ENCODE results near the gene ZBTB5.

Gene ZBTB5

DNA sequence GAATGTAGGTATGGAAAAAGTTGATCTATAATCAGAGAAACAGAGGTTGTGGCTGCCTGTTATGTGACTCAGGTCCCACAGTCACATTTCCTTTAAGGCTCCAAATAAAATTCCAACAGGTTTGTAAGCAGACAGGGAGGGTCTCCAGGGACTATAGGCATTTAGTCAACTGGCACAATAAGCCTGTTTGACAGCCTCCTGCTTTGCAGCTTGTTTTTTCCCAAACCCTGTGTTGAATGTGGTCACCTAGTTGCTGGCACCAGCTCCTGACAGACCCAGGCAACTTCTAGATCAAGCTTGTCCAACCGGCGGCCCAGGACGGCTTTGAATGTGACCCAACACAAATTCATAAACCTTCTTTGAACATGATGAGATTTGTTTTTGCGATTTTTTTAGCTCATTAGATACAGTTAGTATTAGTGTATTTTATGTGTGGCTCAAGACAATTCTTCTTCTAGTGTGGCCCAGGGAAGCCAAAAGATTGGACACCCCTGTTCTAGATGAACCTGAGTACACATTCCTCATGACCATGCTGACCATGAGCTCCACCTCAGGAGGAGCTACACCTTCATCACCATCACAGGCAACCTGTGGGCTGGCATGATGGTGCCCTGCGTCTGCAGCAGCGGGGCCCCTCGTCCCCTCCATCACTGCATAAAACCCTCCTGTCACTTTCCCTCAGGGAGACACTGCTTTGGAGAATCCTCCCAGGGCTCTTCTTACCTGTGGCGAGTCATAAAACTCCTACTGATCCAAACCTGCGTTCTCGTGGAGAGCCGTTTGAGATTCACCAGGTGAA, 58.4 kb downstream of the ZBTB5 start:
- H3K4me3 ChIP-seq (ENCODE audit: low read length), result no peak overlapping the region
- no peak overlapping the region for H3K4me2 ChIP-seq (ENCODE audit: low read length)
- no peak overlapping the region for H3K23ac ChIP-seq (ENCODE audit: low read length)
- no peaks in the 10 kb centered on the region for H3K79me1 ChIP-seq (ENCODE audit: low read length)
- no peak overlapping the region for H3K56ac ChIP-seq (ENCODE audit: low read length)
- no peak overlapping the region for H3K27ac ChIP-seq (ENCODE audit: low read depth, low read length)
- H2BK15ac ChIP-seq (replicated peaks; ENCODE audit: low read depth), result no peak overlapping the region
- DNase-seq, result no peak
- no peak overlapping the region for H3K9ac ChIP-seq (ENCODE audit: low read length)
- no peak overlapping the region for H4K8ac ChIP-seq (ENCODE audit: low read depth, low read length)
- no peaks in the 10 kb centered on the region for H3K27me3 ChIP-seq (ENCODE audit: insufficient read depth, low read length, poor library complexity)
- no peak overlapping the region for H2AK5ac ChIP-seq (ENCODE audit: low read length)
- no peak overlapping the region for H4K5ac ChIP-seq (ENCODE audit: low read length)
- no peak overlapping the region for H2BK120ac ChIP-seq (ENCODE audit: low read depth, low read length)
- no peaks in the 10 kb centered on the region for H3K4me1 ChIP-seq (ENCODE audit: control insufficient read depth, low read depth, low read length)
- no peak overlapping the region for H3K4ac ChIP-seq (ENCODE audit: low read depth, low read length)
- no peak overlapping the region for H3K18ac ChIP-seq (ENCODE audit: low read length)
- no CpG with 5 or more reads among the region's 11 CpGs for whole genome bisulfite sequencing (ENCODE audit: extremely low coverage, insufficient coverage, low lambda C conversion rate)
- H3K79me2 ChIP-seq (ENCODE audit: control insufficient read depth, insufficient read depth, low read length), result no peaks in the 10 kb centered on the region
- H3K36me3 ChIP-seq (ENCODE audit: control insufficient read depth, insufficient read depth, low read length), result no peaks in the 10 kb centered on the region
- no peak overlapping the region for H2BK5ac ChIP-seq (ENCODE audit: low read length)

DNA sequence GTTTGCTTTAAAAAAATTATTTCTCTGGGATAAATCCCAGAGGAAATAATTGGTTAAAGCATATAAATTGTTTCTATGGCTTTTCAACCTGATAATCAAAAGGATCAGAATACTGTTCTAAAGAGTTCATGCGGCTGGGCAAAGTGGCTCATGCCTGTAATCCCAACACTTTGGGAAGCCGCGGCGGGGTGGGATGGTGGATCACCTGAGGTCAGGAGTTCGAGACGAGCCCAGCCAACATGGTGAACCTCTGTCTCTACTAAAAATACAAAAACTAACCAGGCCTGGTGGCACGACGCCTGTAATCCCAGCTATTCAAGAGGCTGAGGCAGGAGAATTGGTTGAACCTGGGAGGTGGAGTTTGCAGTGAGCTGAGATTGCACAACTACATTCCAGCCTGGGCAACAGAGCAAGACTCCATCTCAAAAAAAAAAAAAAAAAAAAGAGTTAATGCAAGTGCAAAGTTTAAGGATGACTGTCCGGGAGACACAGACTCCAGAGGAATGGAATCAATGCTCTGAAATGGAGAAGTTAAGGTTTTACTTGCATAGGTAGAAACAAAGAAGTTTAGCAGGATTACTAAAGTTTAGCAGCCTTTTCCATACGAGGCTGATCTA, 59.4 kb downstream of the ZBTB5 start:
- H3K36me3 ChIP-seq (ENCODE audit: control insufficient read depth, insufficient read depth, low read length), result no peaks in the 10 kb centered on the region
- H2BK120ac ChIP-seq (ENCODE audit: low read depth, low read length), result no peak overlapping the region
- no peaks in the 10 kb centered on the region for H3K4me1 ChIP-seq (ENCODE audit: control insufficient read depth, low read depth, low read length)
- no peak overlapping the region for H3K27ac ChIP-seq (ENCODE audit: low read depth, low read length)
- no peak overlapping the region for H4K5ac ChIP-seq (ENCODE audit: low read length)
- H3K79me1 ChIP-seq (ENCODE audit: low read length), result no peaks in the 10 kb centered on the region
- no peak overlapping the region for H3K56ac ChIP-seq (ENCODE audit: low read length)
- no peak overlapping the region for H3K4me2 ChIP-seq (ENCODE audit: low read length)
- H4K8ac ChIP-seq (ENCODE audit: low read depth, low read length), result no peak overlapping the region
- no CpG with 5 or more reads among the region's 10 CpGs for WGBS (ENCODE audit: extremely low coverage, insufficient coverage, low lambda C conversion rate)
- no peak overlapping the region for H2AK5ac ChIP-seq (ENCODE audit: low read length)
- H3K4me3 ChIP-seq (ENCODE audit: low read length), result no peak overlapping the region
- H3K18ac ChIP-seq (ENCODE audit: low read length), result no peak overlapping the region
- H3K9ac ChIP-seq (ENCODE audit: low read length), result no peak overlapping the region
- no peaks in the 10 kb centered on the region for H3K79me2 ChIP-seq (ENCODE audit: control insufficient read depth, insufficient read depth, low read length)
- H3K27me3 ChIP-seq (ENCODE audit: insufficient read depth, low read length, poor library complexity), result no peaks in the 10 kb centered on the region
- no peak overlapping the region for H2BK5ac ChIP-seq (ENCODE audit: low read length)
- DNase-seq, result no peak
- no peak overlapping the region for H3K4ac ChIP-seq (ENCODE audit: low read depth, low read length)
- H3K23ac ChIP-seq (ENCODE audit: low read length), result no peak overlapping the region
- H2BK15ac ChIP-seq (replicated peaks; ENCODE audit: low read depth), result no peak overlapping the region

DNA sequence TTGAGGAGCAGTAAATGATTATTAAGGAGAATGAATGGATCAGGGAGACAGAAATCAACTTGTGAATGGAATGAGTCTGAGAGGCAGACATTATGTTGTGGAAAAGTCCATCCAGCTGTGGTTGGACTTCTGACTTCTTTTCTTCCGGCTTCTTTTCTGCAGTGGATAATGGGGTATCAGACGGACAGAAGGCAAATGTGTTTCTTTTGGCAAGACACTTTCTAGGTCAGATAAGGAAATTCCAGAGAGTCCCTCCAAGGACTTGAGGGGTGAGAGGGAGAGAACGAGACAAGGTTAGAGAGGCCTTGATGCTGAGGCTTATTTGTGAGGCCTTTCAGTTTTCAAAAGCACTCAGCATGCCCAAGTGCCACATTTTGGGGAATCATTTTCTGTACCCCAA, 59.9 kb downstream of the ZBTB5 start:
- WGBS (ENCODE audit: extremely low coverage, insufficient coverage, low lambda C conversion rate), result no CpG with 5 or more reads among the region's 3 CpGs
- no peak for DNase-seq

DNA sequence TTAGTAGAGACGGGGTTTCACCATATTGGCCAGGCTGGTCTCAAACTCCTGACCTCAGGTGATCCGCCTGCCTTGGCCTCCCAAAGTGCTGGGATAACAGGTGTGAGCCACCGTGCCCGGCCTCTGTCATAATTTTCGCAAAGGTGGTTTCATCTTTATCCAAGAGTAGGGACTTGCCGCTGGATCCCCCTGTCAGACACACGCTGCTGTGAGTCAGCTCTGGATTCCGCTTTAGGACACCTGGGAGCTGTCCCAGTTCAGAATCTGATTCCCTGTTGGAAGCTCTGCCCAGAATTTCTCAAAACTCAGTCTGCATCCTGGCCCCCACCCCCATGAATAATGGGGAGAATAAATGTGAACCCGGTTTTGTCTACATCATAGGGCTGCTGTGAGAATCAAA, 60.7 kb downstream of the ZBTB5 start:
- H3K4me1 ChIP-seq (ENCODE audit: control insufficient read depth, low read depth, low read length), result no peaks in the 10 kb centered on the region
- H3K4ac ChIP-seq (ENCODE audit: low read depth, low read length), result no peak overlapping the region
- no peak overlapping the region for H2BK15ac ChIP-seq (replicated peaks; ENCODE audit: low read depth)
- no peak overlapping the region for H3K18ac ChIP-seq (ENCODE audit: low read length)
- H3K36me3 ChIP-seq (ENCODE audit: control insufficient read depth, insufficient read depth, low read length), result no peaks in the 10 kb centered on the region
- H2BK5ac ChIP-seq (ENCODE audit: low read length), result no peak overlapping the region
- no peak overlapping the region for H3K56ac ChIP-seq (ENCODE audit: low read length)
- H2AK5ac ChIP-seq (ENCODE audit: low read length), result no peak overlapping the region
- H3K9ac ChIP-seq (ENCODE audit: low read length), result no peak overlapping the region
- no peaks in the 10 kb centered on the region for H3K79me1 ChIP-seq (ENCODE audit: low read length)
- no peak overlapping the region for H3K27ac ChIP-seq (ENCODE audit: low read depth, low read length)
- no peak overlapping the region for H3K4me3 ChIP-seq (ENCODE audit: low read length)
- H3K79me2 ChIP-seq (ENCODE audit: control insufficient read depth, insufficient read depth, low read length), result no peaks in the 10 kb centered on the region
- H3K27me3 ChIP-seq (ENCODE audit: insufficient read depth, low read length, poor library complexity), result no peaks in the 10 kb centered on the region
- H2BK120ac ChIP-seq (ENCODE audit: low read depth, low read length), result no peak overlapping the region
- no peak overlapping the region for H3K23ac ChIP-seq (ENCODE audit: low read length)
- WGBS (ENCODE audit: extremely low coverage, insufficient coverage, low lambda C conversion rate), result no CpG with 5 or more reads among the region's 9 CpGs
- no peak for DNase-seq
- no peak overlapping the region for H4K5ac ChIP-seq (ENCODE audit: low read length)
- H4K8ac ChIP-seq (ENCODE audit: low read depth, low read length), result no peak overlapping the region
- H3K4me2 ChIP-seq (ENCODE audit: low read length), result no peak overlapping the region

More for the DNA sequence above, 59.9 kb downstream of the ZBTB5 start:
- Histone ChIP-seq H2BK120ac (ENCODE audit: low read depth, low read length) (no peak overlapping the region), H2BK5ac (ENCODE audit: low read length) (no peak overlapping the region), H4K8ac (ENCODE audit: low read depth, low read length) (no peak overlapping the region), H3K4me1 (ENCODE audit: control insufficient read depth, low read depth, low read length) (no peaks in the 10 kb centered on the region), H3K36me3 (ENCODE audit: control insufficient read depth, insufficient read depth, low read length) (no peaks in the 10 kb centered on the region), H3K4me2 (ENCODE audit: low read length) (no peak overlapping the region), H2AK5ac (ENCODE audit: low read length) (no peak overlapping the region), H2BK15ac (replicated peaks; ENCODE audit: low read depth) (no peak overlapping the region), H3K79me1 (ENCODE audit: low read length) (no peaks in the 10 kb centered on the region), H3K4me3 (ENCODE audit: low read length) (no peak overlapping the region), H4K5ac (ENCODE audit: low read length) (no peak overlapping the region), H3K18ac (ENCODE audit: low read length) (no peak overlapping the region), H3K56ac (ENCODE audit: low read length) (no peak overlapping the region), H3K9ac (ENCODE audit: low read length) (no peak overlapping the region), H3K4ac (ENCODE audit: low read depth, low read length) (no peak overlapping the region), H3K79me2 (ENCODE audit: control insufficient read depth, insufficient read depth, low read length) (no peaks in the 10 kb centered on the region), H3K27me3 (ENCODE audit: insufficient read depth, low read length, poor library complexity) (no peaks in the 10 kb centered on the region), H3K27ac (ENCODE audit: low read depth, low read length) (no peak overlapping the region), H3K23ac (ENCODE audit: low read length) (no peak overlapping the region)

DNA sequence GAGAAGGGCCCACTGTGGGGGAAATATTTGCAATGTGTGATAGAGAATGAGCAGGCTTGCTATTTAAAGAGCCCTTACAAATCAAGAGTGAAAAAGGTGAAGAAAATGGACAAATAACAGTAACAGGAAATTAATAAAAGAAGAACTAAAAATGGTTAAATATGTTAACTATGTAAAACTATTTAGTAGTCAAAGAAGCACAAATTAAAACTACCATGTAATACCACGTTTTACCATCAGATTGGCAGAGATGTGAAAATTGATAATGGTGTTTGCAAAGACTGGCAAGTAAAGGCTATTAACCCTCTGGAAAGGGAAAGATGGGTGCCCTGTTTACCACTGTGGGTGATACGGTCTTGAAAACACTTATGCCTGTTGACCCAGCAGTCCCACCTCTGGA, 65.9 kb downstream of the ZBTB5 start:
- H3K4ac ChIP-seq (ENCODE audit: low read depth, low read length), result no peak overlapping the region
- no peak overlapping the region for H3K27ac ChIP-seq (ENCODE audit: low read depth, low read length)
- H3K36me3 ChIP-seq (ENCODE audit: control insufficient read depth, insufficient read depth, low read length), result no peaks in the 10 kb centered on the region
- H3K23ac ChIP-seq (ENCODE audit: low read length), result no peak overlapping the region
- no peak overlapping the region for H3K4me2 ChIP-seq (ENCODE audit: low read length)
- no peak overlapping the region for H3K4me3 ChIP-seq (ENCODE audit: low read length)
- H4K5ac ChIP-seq (ENCODE audit: low read length), result no peak overlapping the region
- no peak overlapping the region for H2AK5ac ChIP-seq (ENCODE audit: low read length)
- no peak for DNase-seq
- H3K27me3 ChIP-seq (ENCODE audit: insufficient read depth, low read length, poor library complexity), result no peaks in the 10 kb centered on the region
- H4K8ac ChIP-seq (ENCODE audit: low read depth, low read length), result no peak overlapping the region
- no peaks in the 10 kb centered on the region for H3K79me2 ChIP-seq (ENCODE audit: control insufficient read depth, insufficient read depth, low read length)
- no peak overlapping the region for H2BK15ac ChIP-seq (replicated peaks; ENCODE audit: low read depth)
- no peak overlapping the region for H3K18ac ChIP-seq (ENCODE audit: low read length)
- no peak overlapping the region for H3K56ac ChIP-seq (ENCODE audit: low read length)
- no peak overlapping the region for H2BK120ac ChIP-seq (ENCODE audit: low read depth, low read length)
- no CpG with 5 or more reads among the region's 2 CpGs for WGBS (ENCODE audit: extremely low coverage, insufficient coverage, low lambda C conversion rate)
- no peak overlapping the region for H3K9ac ChIP-seq (ENCODE audit: low read length)
- H3K79me1 ChIP-seq (ENCODE audit: low read length), result no peaks in the 10 kb centered on the region
- H2BK5ac ChIP-seq (ENCODE audit: low read length), result no peak overlapping the region
- no peaks in the 10 kb centered on the region for H3K4me1 ChIP-seq (ENCODE audit: control insufficient read depth, low read depth, low read length)
